Bronchial epithelial cell (primary cell): Measurements from ENCODE around the gene EEFSEC. TPM values are rescaled to one million over a fixed set of nuclear protein-coding genes. Genes with fewer than 3 reads are reported as not detected.

Source experiments
- DNase-seq: peaks from one replicate; pipeline ENCODE4 v3.0.0-alpha.2; 2010; ENCODE audit warnings: low read depth
- FAIRE-seq: peaks from 2 replicates; lab custom pipeline; 2011; peaks lifted over from hg19 to GRCh38; lab: Jason Lieb, UNC
- H3K27me3 ChIP-seq: 2 replicates; pipeline ENCODE4 v1.5.1; 2011; ENCODE audit warnings: low read length; ENCODE audit not compliant: control insufficient read depth, insufficient read depth
- H3K36me3 ChIP-seq: 2 replicates; pipeline ENCODE4 v1.5.1; 2011; ENCODE audit warnings: low read length; ENCODE audit not compliant: control insufficient read depth, insufficient read depth
- H3K4me3 ChIP-seq: 2 replicates; pipeline ENCODE4 v1.5.1; 2011; ENCODE audit warnings: mild to moderate bottlenecking, low read depth, low read length, control low read depth
- total RNA-seq: library from RNA; depleted of rRNA; stranded (reverse); fragments of >200 nt; gene quantifications from 2 replicates; pipeline ENCODE4 v1.2.1, GENCODE V29; 2014
- TF ChIP-seq, protein P1 (sequence below): IDR thresholded peaks from 2 replicates; pipeline ENCODE4 v1.5.1; 2011; ENCODE audit warnings: mild to moderate bottlenecking, moderate library complexity, low read length, control low read depth, inconsistent platforms; ENCODE audit not compliant: insufficient read depth, severe bottlenecking

Gene EEFSEC
- total RNA-seq, 1 donor from 2014 or later, result 3.7 TPM

DNA sequence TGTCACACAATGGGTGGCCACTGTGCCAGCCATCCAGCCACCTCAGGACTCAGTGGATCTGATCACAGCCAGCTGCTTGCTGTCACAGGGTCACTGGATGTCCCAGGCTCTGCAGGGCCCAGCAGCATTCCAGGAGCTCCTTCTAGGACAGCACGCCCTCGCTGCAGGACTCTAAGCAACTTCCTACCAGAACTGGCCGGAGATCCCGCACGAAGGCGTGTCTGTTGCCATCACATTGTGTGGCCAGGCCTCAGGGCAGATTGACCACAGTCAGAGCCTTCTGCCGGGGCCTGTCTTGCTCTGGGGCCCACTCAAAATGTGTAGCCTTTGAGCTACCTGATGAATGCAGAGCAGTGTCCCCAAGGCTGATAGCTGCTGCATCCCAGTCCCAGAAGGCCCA, 288.8 kb downstream of the EEFSEC start:
- FAIRE-seq (peak; percentile 32), DNase-seq (no peak)
- TF ChIP-seq, protein P1, sequence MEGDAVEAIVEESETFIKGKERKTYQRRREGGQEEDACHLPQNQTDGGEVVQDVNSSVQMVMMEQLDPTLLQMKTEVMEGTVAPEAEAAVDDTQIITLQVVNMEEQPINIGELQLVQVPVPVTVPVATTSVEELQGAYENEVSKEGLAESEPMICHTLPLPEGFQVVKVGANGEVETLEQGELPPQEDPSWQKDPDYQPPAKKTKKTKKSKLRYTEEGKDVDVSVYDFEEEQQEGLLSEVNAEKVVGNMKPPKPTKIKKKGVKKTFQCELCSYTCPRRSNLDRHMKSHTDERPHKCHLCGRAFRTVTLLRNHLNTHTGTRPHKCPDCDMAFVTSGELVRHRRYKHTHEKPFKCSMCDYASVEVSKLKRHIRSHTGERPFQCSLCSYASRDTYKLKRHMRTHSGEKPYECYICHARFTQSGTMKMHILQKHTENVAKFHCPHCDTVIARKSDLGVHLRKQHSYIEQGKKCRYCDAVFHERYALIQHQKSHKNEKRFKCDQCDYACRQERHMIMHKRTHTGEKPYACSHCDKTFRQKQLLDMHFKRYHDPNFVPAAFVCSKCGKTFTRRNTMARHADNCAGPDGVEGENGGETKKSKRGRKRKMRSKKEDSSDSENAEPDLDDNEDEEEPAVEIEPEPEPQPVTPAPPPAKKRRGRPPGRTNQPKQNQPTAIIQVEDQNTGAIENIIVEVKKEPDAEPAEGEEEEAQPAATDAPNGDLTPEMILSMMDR, result no peak
- peaks cover 4% of the 10 kb centered on the region for H3K27me3 ChIP-seq
- H3K4me3 ChIP-seq, result no peak overlapping the region
- H3K36me3 ChIP-seq, result no peaks in the 10 kb centered on the region

DNA sequence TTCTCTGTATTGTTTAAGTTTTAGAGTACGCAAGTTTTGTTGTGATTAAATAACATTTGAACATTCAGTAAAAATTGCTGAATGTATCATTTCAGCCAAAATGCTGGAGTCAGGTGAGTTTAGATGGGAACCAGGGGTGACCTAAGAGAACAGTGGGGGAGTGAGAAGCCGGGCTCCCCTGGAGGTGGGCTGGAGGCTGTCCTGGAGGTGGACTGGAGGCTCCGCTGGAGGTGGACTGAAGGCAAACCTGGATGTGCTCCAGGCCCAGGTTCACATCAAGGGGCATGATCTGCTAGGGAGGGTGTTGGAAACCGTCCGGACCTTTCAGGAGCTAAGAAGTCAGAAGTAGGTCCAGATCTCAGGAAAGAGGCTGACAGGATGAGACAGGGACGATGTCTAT, 289.7 kb downstream of the EEFSEC start:
- Histone ChIP-seq H3K4me3 (no peak overlapping the region), H3K27me3 (peaks cover 4% of the 10 kb centered on the region), H3K36me3 (no peaks in the 10 kb centered on the region)
- FAIRE-seq (no peak), DNase-seq (no peak)
- TF ChIP-seq, protein P1, result no peak

DNA sequence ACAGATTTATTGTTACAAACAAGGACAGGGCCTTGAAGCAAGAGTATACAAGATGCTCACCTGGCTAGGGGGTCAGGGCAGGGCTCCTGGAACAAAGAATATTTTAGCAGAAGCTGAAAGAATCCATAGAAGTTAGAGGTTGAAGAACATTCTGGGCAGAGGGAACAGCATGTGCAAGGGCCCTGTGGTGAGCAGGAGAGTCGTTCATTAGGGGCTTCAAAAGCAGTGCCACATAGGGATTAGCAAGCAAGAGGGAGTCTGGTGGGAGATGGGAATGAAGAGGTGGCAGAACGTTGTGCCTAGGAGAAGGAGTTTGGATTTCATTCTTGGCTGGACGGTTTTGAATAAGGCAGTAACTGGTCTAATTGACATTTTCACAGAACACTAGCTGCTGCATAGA, 290.5 kb downstream of the EEFSEC start:
- DNase-seq, result no peak
- FAIRE-seq, result peak; percentile 91
- TF ChIP-seq, protein P1, result no peak
- H3K4me3 ChIP-seq, result no peak overlapping the region
- H3K27me3 ChIP-seq, result peaks cover 4% of the 10 kb centered on the region
- H3K36me3 ChIP-seq, result no peaks in the 10 kb centered on the region

DNA sequence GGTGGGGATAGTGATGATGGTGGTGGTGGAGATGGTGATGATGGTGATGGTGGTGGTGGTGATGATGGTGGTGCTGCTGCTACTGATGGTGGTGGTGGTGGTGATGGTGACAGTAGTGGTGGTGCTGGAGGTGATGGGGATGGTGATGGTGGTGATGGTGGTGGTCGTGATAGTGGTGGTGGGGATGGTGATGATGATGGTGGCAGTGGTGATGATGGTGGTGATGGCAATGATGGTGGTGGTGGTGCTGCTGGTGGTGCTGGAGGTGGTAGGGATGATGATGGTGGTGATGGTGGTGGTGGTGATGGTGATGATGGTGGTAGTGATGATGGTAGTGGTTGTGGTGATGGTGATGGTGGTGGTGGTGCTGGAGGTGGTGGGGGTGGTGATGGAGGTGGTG, 292.1 kb downstream of the EEFSEC start:
- TF ChIP-seq, protein P1, result no peak
- FAIRE-seq (no peak), DNase-seq (no peak)
- Histone ChIP-seq H3K4me3 (no peak overlapping the region), H3K27me3 (no peaks in the 10 kb centered on the region), H3K36me3 (no peaks in the 10 kb centered on the region)

DNA sequence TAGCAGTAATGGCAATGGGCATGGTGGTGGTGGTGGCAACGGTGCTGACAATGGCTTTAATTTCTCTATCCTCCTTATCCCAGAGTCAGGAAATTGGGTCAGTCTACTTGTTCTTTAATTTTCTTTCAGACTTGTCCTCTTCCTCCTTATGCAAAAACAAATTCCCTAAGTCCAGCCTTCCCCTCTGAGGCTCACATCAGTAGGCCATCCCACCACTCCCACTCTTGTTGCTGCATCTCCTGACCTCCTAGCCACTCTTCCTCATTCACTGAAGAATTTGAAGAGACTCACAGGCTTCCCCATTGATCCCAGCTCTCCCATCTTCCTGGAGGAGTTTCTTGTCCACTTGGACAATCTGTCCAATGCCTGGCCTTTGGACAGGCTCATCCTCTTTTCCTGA, 293.5 kb downstream of the EEFSEC start:
- peaks cover 2% of the 10 kb centered on the region for H3K27me3 ChIP-seq
- DNase-seq, result no peak
- no peaks in the 10 kb centered on the region for H3K36me3 ChIP-seq
- FAIRE-seq, result peak; percentile 75
- H3K4me3 ChIP-seq, result no peak overlapping the region
- TF ChIP-seq, protein P1, result no peak

DNA sequence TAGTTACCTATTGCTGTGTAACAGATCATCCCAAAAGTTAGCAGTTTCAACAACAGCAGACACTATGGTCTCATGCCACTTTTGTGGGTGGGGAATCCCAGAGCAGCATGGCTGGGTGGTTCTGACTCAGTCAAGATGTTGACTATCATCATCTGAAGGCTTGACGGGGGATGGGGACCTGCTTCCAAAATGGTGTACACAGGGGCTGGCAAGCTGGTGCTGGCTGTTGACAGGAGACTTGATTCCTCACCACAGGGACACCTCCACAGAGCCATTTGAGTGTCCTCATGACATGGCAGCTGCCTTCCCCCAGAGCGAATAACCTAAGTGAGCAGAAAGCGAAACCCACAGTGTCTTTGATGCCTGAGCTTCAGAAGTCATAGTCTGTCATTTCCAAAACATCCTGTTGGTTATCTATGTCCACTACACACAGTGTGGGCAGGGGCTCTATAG, 294.3 kb downstream of the EEFSEC start:
- DNase-seq, result no peak
- TF ChIP-seq, protein P1, result no peak
- peaks cover 2% of the 10 kb centered on the region for H3K27me3 ChIP-seq
- FAIRE-seq, result peak; percentile 77
- H3K36me3 ChIP-seq, result no peaks in the 10 kb centered on the region
- H3K4me3 ChIP-seq, result no peak overlapping the region
